ENCODE data around the gene FLOT1.

DNA sequence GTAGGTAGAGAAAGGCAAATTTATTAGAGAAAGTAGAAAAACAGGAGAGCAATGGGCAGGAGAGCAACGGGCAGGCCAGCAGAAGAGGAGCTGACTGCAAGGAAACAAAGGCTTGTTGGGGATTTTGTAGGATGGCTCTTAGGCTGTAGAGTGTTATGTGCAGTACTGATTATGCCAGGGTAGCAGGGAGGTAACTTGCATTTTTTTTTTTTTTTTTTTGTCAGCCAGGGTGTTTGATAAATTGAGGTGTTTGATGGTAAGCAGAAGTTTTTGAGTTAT, 38.1 kb upstream of the FLOT1 start:
- TF ChIP-seq, protein P1, sequence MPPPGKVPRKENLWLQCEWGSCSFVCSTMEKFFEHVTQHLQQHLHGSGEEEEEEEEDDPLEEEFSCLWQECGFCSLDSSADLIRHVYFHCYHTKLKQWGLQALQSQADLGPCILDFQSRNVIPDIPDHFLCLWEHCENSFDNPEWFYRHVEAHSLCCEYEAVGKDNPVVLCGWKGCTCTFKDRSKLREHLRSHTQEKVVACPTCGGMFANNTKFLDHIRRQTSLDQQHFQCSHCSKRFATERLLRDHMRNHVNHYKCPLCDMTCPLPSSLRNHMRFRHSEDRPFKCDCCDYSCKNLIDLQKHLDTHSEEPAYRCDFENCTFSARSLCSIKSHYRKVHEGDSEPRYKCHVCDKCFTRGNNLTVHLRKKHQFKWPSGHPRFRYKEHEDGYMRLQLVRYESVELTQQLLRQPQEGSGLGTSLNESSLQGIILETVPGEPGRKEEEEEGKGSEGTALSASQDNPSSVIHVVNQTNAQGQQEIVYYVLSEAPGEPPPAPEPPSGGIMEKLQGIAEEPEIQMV (CRISPR knock-in tag; IDR thresholded peaks at IDR 0.05; ENCODE audit: low read depth), result no peak
- TF ChIP-seq, protein P2, sequence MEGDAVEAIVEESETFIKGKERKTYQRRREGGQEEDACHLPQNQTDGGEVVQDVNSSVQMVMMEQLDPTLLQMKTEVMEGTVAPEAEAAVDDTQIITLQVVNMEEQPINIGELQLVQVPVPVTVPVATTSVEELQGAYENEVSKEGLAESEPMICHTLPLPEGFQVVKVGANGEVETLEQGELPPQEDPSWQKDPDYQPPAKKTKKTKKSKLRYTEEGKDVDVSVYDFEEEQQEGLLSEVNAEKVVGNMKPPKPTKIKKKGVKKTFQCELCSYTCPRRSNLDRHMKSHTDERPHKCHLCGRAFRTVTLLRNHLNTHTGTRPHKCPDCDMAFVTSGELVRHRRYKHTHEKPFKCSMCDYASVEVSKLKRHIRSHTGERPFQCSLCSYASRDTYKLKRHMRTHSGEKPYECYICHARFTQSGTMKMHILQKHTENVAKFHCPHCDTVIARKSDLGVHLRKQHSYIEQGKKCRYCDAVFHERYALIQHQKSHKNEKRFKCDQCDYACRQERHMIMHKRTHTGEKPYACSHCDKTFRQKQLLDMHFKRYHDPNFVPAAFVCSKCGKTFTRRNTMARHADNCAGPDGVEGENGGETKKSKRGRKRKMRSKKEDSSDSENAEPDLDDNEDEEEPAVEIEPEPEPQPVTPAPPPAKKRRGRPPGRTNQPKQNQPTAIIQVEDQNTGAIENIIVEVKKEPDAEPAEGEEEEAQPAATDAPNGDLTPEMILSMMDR (CRISPR knock-in tag; IDR thresholded peaks at IDR 0.05), result no peak
- no peak for TF ChIP-seq YY1 (IDR thresholded peaks at IDR 0.05; ENCODE audit: insufficient read depth, insufficient replicate concordance, low read depth, low read length)
- TF ChIP-seq, protein P3, sequence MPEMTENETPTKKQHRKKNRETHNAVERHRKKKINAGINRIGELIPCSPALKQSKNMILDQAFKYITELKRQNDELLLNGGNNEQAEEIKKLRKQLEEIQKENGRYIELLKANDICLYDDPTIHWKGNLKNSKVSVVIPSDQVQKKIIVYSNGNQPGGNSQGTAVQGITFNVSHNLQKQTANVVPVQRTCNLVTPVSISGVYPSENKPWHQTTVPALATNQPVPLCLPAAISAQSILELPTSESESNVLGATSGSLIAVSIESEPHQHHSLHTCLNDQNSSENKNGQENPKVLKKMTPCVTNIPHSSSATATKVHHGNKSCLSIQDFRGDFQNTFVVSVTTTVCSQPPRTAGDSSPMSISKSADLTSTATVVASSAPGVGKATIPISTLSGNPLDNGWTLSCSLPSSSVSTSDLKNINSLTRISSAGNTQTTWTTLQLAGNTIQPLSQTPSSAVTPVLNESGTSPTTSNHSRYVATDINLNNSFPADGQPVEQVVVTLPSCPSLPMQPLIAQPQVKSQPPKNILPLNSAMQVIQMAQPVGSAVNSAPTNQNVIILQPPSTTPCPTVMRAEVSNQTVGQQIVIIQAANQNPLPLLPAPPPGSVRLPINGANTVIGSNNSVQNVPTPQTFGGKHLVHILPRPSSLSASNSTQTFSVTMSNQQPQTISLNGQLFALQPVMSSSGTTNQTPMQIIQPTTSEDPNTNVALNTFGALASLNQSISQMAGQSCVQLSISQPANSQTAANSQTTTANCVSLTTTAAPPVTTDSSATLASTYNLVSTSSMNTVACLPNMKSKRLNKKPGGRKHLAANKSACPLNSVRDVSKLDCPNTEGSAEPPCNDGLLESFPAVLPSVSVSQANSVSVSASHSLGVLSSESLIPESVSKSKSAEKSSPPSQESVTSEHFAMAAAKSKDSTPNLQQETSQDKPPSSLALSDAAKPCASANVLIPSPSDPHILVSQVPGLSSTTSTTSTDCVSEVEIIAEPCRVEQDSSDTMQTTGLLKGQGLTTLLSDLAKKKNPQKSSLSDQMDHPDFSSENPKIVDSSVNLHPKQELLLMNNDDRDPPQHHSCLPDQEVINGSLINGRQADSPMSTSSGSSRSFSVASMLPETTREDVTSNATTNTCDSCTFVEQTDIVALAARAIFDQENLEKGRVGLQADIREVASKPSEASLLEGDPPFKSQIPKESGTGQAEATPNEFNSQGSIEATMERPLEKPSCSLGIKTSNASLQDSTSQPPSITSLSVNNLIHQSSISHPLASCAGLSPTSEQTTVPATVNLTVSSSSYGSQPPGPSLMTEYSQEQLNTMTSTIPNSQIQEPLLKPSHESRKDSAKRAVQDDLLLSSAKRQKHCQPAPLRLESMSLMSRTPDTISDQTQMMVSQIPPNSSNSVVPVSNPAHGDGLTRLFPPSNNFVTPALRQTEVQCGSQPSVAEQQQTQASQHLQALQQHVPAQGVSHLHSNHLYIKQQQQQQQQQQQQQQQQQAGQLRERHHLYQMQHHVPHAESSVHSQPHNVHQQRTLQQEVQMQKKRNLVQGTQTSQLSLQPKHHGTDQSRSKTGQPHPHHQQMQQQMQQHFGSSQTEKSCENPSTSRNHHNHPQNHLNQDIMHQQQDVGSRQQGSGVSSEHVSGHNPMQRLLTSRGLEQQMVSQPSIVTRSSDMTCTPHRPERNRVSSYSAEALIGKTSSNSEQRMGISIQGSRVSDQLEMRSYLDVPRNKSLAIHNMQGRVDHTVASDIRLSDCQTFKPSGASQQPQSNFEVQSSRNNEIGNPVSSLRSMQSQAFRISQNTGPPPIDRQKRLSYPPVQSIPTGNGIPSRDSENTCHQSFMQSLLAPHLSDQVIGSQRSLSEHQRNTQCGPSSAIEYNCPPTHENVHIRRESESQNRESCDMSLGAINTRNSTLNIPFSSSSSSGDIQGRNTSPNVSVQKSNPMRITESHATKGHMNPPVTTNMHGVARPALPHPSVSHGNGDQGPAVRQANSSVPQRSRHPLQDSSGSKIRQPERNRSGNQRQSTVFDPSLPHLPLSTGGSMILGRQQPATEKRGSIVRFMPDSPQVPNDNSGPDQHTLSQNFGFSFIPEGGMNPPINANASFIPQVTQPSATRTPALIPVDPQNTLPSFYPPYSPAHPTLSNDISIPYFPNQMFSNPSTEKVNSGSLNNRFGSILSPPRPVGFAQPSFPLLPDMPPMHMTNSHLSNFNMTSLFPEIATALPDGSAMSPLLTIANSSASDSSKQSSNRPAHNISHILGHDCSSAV (CRISPR knock-in tag; IDR thresholded peaks at IDR 0.05; ENCODE audit: borderline replicate concordance), result no peak
- no peak for TF ChIP-seq EED (CRISPR knock-in tag; IDR thresholded peaks at IDR 0.05)
- no peak for TF ChIP-seq SP2 (CRISPR knock-in tag; IDR thresholded peaks at IDR 0.05)
- no peak for TF ChIP-seq ZNF367 (CRISPR knock-in tag; IDR thresholded peaks at IDR 0.05; ENCODE audit: borderline replicate concordance)
- TF ChIP-seq, protein P4, sequence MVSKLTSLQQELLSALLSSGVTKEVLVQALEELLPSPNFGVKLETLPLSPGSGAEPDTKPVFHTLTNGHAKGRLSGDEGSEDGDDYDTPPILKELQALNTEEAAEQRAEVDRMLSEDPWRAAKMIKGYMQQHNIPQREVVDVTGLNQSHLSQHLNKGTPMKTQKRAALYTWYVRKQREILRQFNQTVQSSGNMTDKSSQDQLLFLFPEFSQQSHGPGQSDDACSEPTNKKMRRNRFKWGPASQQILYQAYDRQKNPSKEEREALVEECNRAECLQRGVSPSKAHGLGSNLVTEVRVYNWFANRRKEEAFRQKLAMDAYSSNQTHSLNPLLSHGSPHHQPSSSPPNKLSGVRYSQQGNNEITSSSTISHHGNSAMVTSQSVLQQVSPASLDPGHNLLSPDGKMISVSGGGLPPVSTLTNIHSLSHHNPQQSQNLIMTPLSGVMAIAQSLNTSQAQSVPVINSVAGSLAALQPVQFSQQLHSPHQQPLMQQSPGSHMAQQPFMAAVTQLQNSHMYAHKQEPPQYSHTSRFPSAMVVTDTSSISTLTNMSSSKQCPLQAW (CRISPR knock-in tag; IDR thresholded peaks at IDR 0.05), result no peak
